WTC11 (cell line): ENCODE results near the gene ANXA11. TPM values are rescaled to one million over a fixed set of nuclear protein-coding genes. Genes with fewer than 3 reads are reported as not detected.
A peak's percentile ranks its signal among the peaks of the same experiment; 100 is the strongest.
"Not testable (repeated sequence)": the region's sequence is repeated elsewhere in the genome, so short reads cannot be mapped to it uniquely, and the experiment has no call there.

ENCODE experiments used
- ATAC-seq: fragments of 200-7000 bp; cut with Tn5 transposase; 2 replicates; pipeline ENCODE4 v1.10.0; 2021; ENCODE audit warnings: mild to moderate bottlenecking, moderate library complexity
- Bru-seq: library from RNA; stranded (reverse); fragments of 400-500 nt; gene quantifications from one replicate; lab custom pipeline; 2021; lab: Mats Ljungman, UMichigan
- CTCF ChIA-PET: fragments of 300-600 bp; sonication (Branson Sonifier 250); formaldehyde crosslinking; loops from one replicate; lab custom pipeline; 2021; ENCODE audit warnings: antibody characterized with exemption; lab: Charles Lee
- POLR2A ChIA-PET: fragments of 350-600 bp; sonication (Branson Sonifier 250); formaldehyde crosslinking; loops from one replicate; lab custom pipeline; 2021; ENCODE audit warnings: antibody characterized with exemption; lab: Charles Lee
- DNase-seq: peaks from one replicate; pipeline ENCODE4 v3.0.0; 2021; ENCODE audit warnings: low spot score
- H3K27ac Mint-ChIP-seq: 2 replicates; pipeline ENCODE4 v1.8.0; 2021; ENCODE audit warnings: mixed read lengths
- H3K27me3 Mint-ChIP-seq: 2 replicates; pipeline ENCODE4 v1.8.0; 2021; ENCODE audit warnings: low read depth, mild to moderate bottlenecking, moderate library complexity, mixed read lengths
- H3K36me3 Mint-ChIP-seq: 2 replicates; pipeline ENCODE4 v1.8.0; 2021; ENCODE audit warnings: mixed read lengths
- H3K4me1 Mint-ChIP-seq: 2 replicates; pipeline ENCODE4 v1.8.0; 2022; ENCODE audit warnings: mixed read lengths
- H3K4me3 Mint-ChIP-seq: 2 replicates; pipeline ENCODE4 v1.8.0; 2021; ENCODE audit warnings: mild to moderate bottlenecking, moderate library complexity, mixed read lengths
- H3K9me3 Mint-ChIP-seq: 2 replicates; pipeline ENCODE4 v1.8.0; 2021; ENCODE audit warnings: mixed read lengths
- CREB1 ChIP-seq: sonication (generic); formaldehyde crosslinking; IDR thresholded peaks from 2 replicates; pipeline ENCODE4 v1.8.0; 2023; ENCODE audit warnings: mild to moderate bottlenecking, missing genetic modification reagents
- EMX1 ChIP-seq: fragments of 250-450 bp; sonication (Bioruptor Pico); IDR thresholded peaks from 2 replicates; pipeline ENCODE4 v1.8.0; 2021; ENCODE audit warnings: mild to moderate bottlenecking
- ESRRA ChIP-seq: sonication (generic); formaldehyde crosslinking; IDR thresholded peaks from 2 replicates; pipeline ENCODE4 v1.8.1; 2022; ENCODE audit warnings: mild to moderate bottlenecking, missing genetic modification reagents, borderline replicate concordance
- ETV6 ChIP-seq: sonication (generic); formaldehyde crosslinking; IDR thresholded peaks from 2 replicates; pipeline ENCODE4 v1.8.1; 2022; ENCODE audit warnings: mild to moderate bottlenecking, missing genetic modification reagents
- GABPB1 ChIP-seq: sonication (generic); formaldehyde crosslinking; IDR thresholded peaks from 2 replicates; pipeline ENCODE4 v1.8.1; 2023; ENCODE audit warnings: mild to moderate bottlenecking, missing genetic modification reagents
- JAZF1 ChIP-seq: fragments of 250-450 bp; sonication (Bioruptor Pico); IDR thresholded peaks from 2 replicates; pipeline ENCODE4 v1.9.0; 2021; ENCODE audit warnings: moderate library complexity, mild to moderate bottlenecking, inconsistent platforms
- KAT7 ChIP-seq: sonication (generic); formaldehyde crosslinking; IDR thresholded peaks from 2 replicates; pipeline ENCODE4 v1.8.1; 2023; ENCODE audit warnings: missing genetic modification reagents, mild to moderate bottlenecking, borderline replicate concordance
- RORB ChIP-seq: fragments of 250-450 bp; sonication (Bioruptor Pico); IDR thresholded peaks from 2 replicates; pipeline ENCODE4 v1.9.0; 2021; ENCODE audit warnings: mild to moderate bottlenecking
- SP1 ChIP-seq: sonication (generic); formaldehyde crosslinking; conservative IDR thresholded peaks from 2 replicates; pipeline ENCODE4 v1.8.1; 2022; ENCODE audit warnings: missing genetic modification reagents
- TEAD1 ChIP-seq: sonication (generic); formaldehyde crosslinking; IDR thresholded peaks from 2 replicates; pipeline ENCODE4 v1.8.0; 2022; ENCODE audit warnings: mild to moderate bottlenecking, missing genetic modification reagents
- ZNF121 ChIP-seq: sonication (generic); formaldehyde crosslinking; IDR thresholded peaks from 2 replicates; pipeline ENCODE4 v1.8.0; 2023; ENCODE audit warnings: missing genetic modification reagents
- ZNF423 ChIP-seq: fragments of 250-450 bp; sonication (Bioruptor Pico); IDR thresholded peaks from 2 replicates; pipeline ENCODE4 v2.1.2; 2022; ENCODE audit warnings: mild to moderate bottlenecking, moderate library complexity
- long read RNA-seq, 3 experiments: library from RNA in 1 of 3; library from capped mRNA in 1 of 3; library from polyadenylated mRNA in 1 of 3; unstranded in 2 of 3; stranded (forward) in 1 of 3; transcript quantifications; one replicate each; pipeline ENCODE4 v2.0.0, GENCODE V29; 2021
- total RNA-seq: library from RNA; stranded (reverse); gene quantifications from 3 replicates; pipeline ENCODE4 v1.2.3, GENCODE V29; 2021
- TF ChIP-seq, protein P1 (sequence below): sonication (generic); formaldehyde crosslinking; IDR thresholded peaks from 2 replicates; pipeline ENCODE4 v1.8.1; 2023; ENCODE audit warnings: mild to moderate bottlenecking, missing genetic modification reagents, moderate library complexity
- TF ChIP-seq, protein P2 (sequence below): sonication (generic); formaldehyde crosslinking; IDR thresholded peaks from 2 replicates; pipeline ENCODE4 v1.8.1; 2022; ENCODE audit warnings: mild to moderate bottlenecking, moderate library complexity, missing genetic modification reagents
- TF ChIP-seq, protein P3 (sequence below): sonication (generic); formaldehyde crosslinking; IDR thresholded peaks from 2 replicates; pipeline ENCODE4 v1.8.1; 2022; ENCODE audit warnings: low read depth, mild to moderate bottlenecking, moderate library complexity, missing genetic modification reagents, borderline replicate concordance
- TF ChIP-seq, protein P4 (sequence below): sonication (generic); formaldehyde crosslinking; IDR thresholded peaks from 2 replicates; pipeline ENCODE4 v1.8.1; 2023; ENCODE audit warnings: mild to moderate bottlenecking, moderate library complexity, missing genetic modification reagents
- TF ChIP-seq, protein P5 (sequence below): sonication (generic); formaldehyde crosslinking; conservative IDR thresholded peaks from 2 replicates; pipeline ENCODE4 v1.8.1; 2022; ENCODE audit warnings: mild to moderate bottlenecking, missing genetic modification reagents

The ANXA11 gene
- 67.5 to 83.3 TPM (median 80.1 TPM) in 3 replicates for total RNA-seq
- percentile 69 among the genes with signal in this experiment for Bru-seq, nascent RNA
- long read RNA-seq, experiment 1, full-length matches to known transcripts, result 160 of 208 reads
- long read RNA-seq, experiment 1, partial matches to known transcripts, result 11 of 208 reads
- long read RNA-seq, experiment 1, other reads (novel, unspliced or antisense), result 37 of 208 reads
- long read RNA-seq, experiment 2, full-length matches to known transcripts, result 45 of 95 reads
- long read RNA-seq, experiment 2, partial matches to known transcripts, result 24 of 95 reads
- long read RNA-seq, experiment 2, other reads (novel, unspliced or antisense), result 26 of 95 reads
- long read RNA-seq, experiment 3, full-length matches to known transcripts, result 2 of 4 reads
- long read RNA-seq, experiment 3, partial matches to known transcripts, result 2 of 4 reads
- long read RNA-seq, experiment 3, other reads (novel, unspliced or antisense), result 0 of 4 reads

DNA sequence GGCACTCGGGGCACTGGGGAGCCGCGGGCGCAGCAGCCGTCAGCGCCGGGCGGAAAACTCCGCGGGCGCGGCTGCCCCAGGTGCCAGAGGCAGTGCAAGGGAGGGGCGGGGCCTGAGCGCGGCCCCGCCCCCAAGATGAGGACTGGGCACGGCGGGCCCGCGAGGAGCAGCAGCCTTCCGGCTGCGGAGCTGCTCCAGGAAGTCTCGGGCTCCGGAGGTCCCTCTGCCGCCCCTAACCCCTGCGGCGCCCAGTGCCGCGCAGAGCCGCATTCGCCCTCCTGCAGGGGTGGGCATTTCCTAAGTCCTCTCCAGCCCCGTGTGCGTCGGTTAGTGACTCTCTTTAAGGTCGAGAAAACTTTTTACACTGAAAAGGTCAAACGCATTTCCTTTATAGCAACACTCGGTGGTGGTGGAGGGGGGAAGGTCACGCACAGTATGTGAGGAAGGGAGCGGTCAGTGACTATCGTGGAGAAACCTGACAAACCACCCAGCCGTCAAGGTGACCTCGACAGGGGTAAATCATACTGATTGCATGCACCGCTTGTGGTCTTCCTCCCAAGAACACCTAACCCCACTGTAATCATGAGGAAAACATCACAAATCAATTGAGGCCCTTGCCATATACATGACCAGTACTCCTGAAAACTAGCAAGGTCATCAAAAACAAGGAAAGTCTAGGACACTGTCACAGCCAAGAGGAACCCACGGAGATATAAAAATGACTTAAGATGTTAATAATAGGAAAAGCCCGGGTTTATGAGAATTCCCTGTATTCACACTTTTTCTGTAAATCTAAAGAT lies at the start of gene ANXA11:
ANXA11 (minus strand) TSS at position 61 of the 800 bp plus-strand sequence. CDS start 32,676 bp downstream, outside the sequence.
- TF ChIP-seq ZNF423 (CRISPR knock-in tag) (peak; percentile 89), ZNF121 (CRISPR knock-in tag) (no peak), TEAD1 (CRISPR knock-in tag) (no peak), ESRRA (peak; percentile 25; the same call in 1 of the 2 replicates), JAZF1 (CRISPR knock-in tag) (no peak), ETV6 (peak; percentile 42; the same call in 1 of the 2 replicates), RORB (no peak), GABPB1 (0 out of 2 replicates have a peak, but pooled peaks have one; percentile 17), SP1 (CRISPR knock-in tag) (peak; percentile 75), CREB1 (0 out of 2 replicates have a peak, but pooled peaks have one; percentile 50), EMX1 (CRISPR knock-in tag) (no peak), KAT7 (0 out of 2 replicates have a peak, but pooled peaks have one; percentile 50)
- TF ChIP-seq, protein P1, sequence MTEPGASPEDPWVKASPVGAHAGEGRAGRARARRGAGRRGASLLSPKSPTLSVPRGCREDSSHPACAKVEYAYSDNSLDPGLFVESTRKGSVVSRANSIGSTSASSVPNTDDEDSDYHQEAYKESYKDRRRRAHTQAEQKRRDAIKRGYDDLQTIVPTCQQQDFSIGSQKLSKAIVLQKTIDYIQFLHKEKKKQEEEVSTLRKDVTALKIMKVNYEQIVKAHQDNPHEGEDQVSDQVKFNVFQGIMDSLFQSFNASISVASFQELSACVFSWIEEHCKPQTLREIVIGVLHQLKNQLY (CRISPR knock-in tag), result no peak
- TF ChIP-seq, protein P2, sequence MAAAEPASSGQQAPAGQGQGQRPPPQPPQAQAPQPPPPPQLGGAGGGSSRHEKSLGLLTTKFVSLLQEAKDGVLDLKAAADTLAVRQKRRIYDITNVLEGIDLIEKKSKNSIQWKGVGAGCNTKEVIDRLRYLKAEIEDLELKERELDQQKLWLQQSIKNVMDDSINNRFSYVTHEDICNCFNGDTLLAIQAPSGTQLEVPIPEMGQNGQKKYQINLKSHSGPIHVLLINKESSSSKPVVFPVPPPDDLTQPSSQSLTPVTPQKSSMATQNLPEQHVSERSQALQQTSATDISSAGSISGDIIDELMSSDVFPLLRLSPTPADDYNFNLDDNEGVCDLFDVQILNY (CRISPR knock-in tag), result peak; percentile 52; the same call in 1 of the 2 replicates
- TF ChIP-seq, protein P3, sequence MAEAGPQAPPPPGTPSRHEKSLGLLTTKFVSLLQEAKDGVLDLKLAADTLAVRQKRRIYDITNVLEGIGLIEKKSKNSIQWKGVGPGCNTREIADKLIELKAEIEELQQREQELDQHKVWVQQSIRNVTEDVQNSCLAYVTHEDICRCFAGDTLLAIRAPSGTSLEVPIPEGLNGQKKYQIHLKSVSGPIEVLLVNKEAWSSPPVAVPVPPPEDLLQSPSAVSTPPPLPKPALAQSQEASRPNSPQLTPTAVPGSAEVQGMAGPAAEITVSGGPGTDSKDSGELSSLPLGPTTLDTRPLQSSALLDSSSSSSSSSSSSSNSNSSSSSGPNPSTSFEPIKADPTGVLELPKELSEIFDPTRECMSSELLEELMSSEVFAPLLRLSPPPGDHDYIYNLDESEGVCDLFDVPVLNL (CRISPR knock-in tag), result no peak
- TF ChIP-seq, protein P4, sequence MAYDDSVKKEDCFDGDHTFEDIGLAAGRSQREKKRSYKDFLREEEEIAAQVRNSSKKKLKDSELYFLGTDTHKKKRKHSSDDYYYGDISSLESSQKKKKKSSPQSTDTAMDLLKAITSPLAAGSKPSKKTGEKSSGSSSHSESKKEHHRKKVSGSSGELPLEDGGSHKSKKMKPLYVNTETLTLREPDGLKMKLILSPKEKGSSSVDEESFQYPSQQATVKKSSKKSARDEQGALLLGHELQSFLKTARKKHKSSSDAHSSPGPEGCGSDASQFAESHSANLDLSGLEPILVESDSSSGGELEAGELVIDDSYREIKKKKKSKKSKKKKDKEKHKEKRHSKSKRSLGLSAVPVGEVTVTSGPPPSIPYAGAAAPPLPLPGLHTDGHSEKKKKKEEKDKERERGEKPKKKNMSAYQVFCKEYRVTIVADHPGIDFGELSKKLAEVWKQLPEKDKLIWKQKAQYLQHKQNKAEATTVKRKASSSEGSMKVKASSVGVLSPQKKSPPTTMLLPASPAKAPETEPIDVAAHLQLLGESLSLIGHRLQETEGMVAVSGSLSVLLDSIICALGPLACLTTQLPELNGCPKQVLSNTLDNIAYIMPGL (CRISPR knock-in tag), result no peak
- TF ChIP-seq, protein P5, sequence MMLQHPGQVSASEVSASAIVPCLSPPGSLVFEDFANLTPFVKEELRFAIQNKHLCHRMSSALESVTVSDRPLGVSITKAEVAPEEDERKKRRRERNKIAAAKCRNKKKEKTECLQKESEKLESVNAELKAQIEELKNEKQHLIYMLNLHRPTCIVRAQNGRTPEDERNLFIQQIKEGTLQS (CRISPR knock-in tag), result no peak
- Mint-ChIP-seq H3K4me1 (peaks cover 60% of the 10 kb centered on the region), H3K27ac (peak within 1 kb of the TSS; percentile 94), H3K4me3 (peak within 1 kb of the TSS; percentile 86), H3K9me3 (no peaks in the 10 kb centered on the region), H3K36me3 (no peaks in the 10 kb centered on the region), H3K27me3 (peaks cover 13% of the 10 kb centered on the region)
- POLR2A ChIA-PET, result interaction anchor here (1.4 kb wide), 1 partner anchor 11 kb away, joined by 6 read pairs; no protein-coding TSS in a partner anchor
- DNase-seq, result peak; percentile 83
- ATAC-seq, result peak; percentile 74
- CTCF ChIA-PET, result interaction anchor here (0.9 kb wide), 1 partner anchor 55 kb away, joined by 3 read pairs; no protein-coding TSS in a partner anchor

DNA sequence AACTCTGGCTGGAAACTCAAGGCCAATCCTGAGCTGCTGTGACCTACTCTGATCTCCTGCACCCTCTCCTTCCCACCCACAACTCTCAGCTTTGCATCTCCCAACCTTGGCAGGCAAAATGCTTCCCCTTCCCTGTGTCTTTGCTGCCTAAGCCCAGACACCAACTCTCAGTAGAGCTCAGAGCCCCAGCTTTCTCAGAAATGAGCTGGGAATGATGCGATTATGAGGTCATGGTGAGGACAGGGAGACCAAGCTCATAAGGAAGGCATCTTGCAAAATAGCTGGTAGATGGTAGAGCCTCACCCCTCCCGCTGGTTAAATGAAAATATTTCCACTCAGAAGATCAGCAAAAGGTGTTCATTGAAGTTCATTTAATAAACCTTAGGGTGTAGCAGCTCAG lies 49.4 kb upstream of the ANXA11 start:
- H3K9me3 Mint-ChIP-seq, H3K27ac Mint-ChIP-seq, ATAC-seq, CTCF ChIA-PET, H3K4me1 Mint-ChIP-seq, DNase-seq, H3K36me3 Mint-ChIP-seq, H3K4me3 Mint-ChIP-seq, POLR2A ChIA-PET: not testable (repeated sequence)
- peaks cover 20% of the 10 kb centered on the region for H3K27me3 Mint-ChIP-seq

DNA sequence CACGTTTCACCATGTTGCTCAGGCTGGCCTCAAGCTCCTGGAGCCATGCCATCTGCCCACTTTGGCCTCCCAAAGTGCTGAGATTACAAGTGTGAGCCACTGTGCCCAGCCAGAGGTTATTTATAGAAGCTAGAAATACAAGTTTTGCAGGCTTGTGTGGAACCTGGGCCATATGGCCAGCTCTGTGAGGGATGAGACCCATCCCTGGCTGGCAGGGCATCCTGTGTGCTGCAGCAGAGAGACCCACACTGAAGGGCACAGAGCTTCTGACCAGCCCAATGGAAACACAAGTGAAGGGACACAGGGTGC lies 48.6 kb upstream of the ANXA11 start:
- H3K36me3 Mint-ChIP-seq, ATAC-seq, H3K4me1 Mint-ChIP-seq, POLR2A ChIA-PET, H3K27ac Mint-ChIP-seq, DNase-seq, H3K9me3 Mint-ChIP-seq, H3K4me3 Mint-ChIP-seq: not testable (repeated sequence)
- H3K27me3 Mint-ChIP-seq, result peaks cover 20% of the 10 kb centered on the region
- CTCF ChIA-PET, result interaction anchor here (0.6 kb wide), 1 partner anchor 183 kb away, joined by 3 read pairs; no protein-coding TSS in a partner anchor
